Measurements from ENCODE around the gene ARHGEF12.

Gene ARHGEF12

GRCh38 chr11:120467627-120468026, 131.4 kb downstream of the ARHGEF12 start:
- H3K9me3 ChIP-seq (ENCODE audit: insufficient read depth, low read length), result no peaks in the 10 kb centered on the region
- H3K4me1 ChIP-seq (ENCODE audit: low read length), result no peaks in the 10 kb centered on the region
- TF ChIP-seq EZH2phosphoT487 (IDR thresholded peaks at IDR 0.05; ENCODE audit: low read depth) (no peak), CTCF (IDR thresholded peaks at IDR 0.05; ENCODE audit: low read depth, low read length) (no peak)
- no peak overlapping the region for H3K4me3 ChIP-seq (ENCODE audit: low read length)
- H4K20me1 ChIP-seq (ENCODE audit: insufficient read depth, low read length), result no peaks in the 10 kb centered on the region
- no peaks in the 10 kb centered on the region for H3K79me2 ChIP-seq (ENCODE audit: low read length)
- H3K27ac ChIP-seq (ENCODE audit: low read length), result no peak overlapping the region
- peaks cover 4% of the 10 kb centered on the region for H3K36me3 ChIP-seq (replicated peaks; ENCODE audit: low read depth, low read length)
- H3K4me2 ChIP-seq (ENCODE audit: low read length), result no peak overlapping the region
- H2AFZ ChIP-seq (ENCODE audit: low read depth, low read length), result no peak overlapping the region
- no peak overlapping the region for H3K9ac ChIP-seq (ENCODE audit: low read length)
- no peaks in the 10 kb centered on the region for H3K27me3 ChIP-seq (ENCODE audit: low read depth, low read length)

GRCh38 chr11:120471131-120471530, 134.9 kb downstream of the ARHGEF12 start:
- Histone ChIP-seq H3K27me3 (ENCODE audit: low read depth, low read length) (no peaks in the 10 kb centered on the region), H3K36me3 (replicated peaks; ENCODE audit: low read depth, low read length) (peaks cover 10% of the 10 kb centered on the region), H3K9ac (ENCODE audit: low read length) (no peak overlapping the region), H4K20me1 (ENCODE audit: insufficient read depth, low read length) (no peaks in the 10 kb centered on the region), H3K9me3 (ENCODE audit: insufficient read depth, low read length) (no peaks in the 10 kb centered on the region), H3K27ac (ENCODE audit: low read length) (no peak overlapping the region), H3K4me3 (ENCODE audit: low read length) (no peak overlapping the region), H3K4me2 (ENCODE audit: low read length) (no peak overlapping the region), H3K79me2 (ENCODE audit: low read length) (no peaks in the 10 kb centered on the region), H2AFZ (ENCODE audit: low read depth, low read length) (no peak overlapping the region), H3K4me1 (ENCODE audit: low read length) (no peaks in the 10 kb centered on the region)
- TF ChIP-seq CTCF (IDR thresholded peaks at IDR 0.05; ENCODE audit: low read depth, low read length) (no peak), EZH2phosphoT487 (IDR thresholded peaks at IDR 0.05; ENCODE audit: low read depth) (no peak)

DNA sequence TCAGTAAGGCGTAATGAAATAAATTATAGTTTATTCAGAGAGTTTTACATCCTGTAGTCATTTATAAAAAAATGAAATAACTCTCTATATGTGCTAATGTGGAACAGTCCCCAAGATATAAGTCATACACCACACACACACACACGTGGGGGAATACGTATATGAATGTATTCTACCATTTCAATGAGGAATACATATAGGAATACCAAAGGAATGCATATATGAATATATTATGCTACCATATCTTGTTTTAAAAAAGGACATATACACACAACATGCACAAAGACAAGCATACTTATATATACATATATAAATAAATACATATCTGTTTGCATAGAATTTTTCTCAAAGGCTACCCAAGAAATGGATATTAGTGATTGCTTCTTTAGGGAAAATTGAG, 135.8 kb downstream of the ARHGEF12 start:
- TF ChIP-seq CTCF (IDR thresholded peaks at IDR 0.05; ENCODE audit: low read depth, low read length), result no peak
- no peak for TF ChIP-seq EZH2phosphoT487 (IDR thresholded peaks at IDR 0.05; ENCODE audit: low read depth)
- no peak overlapping the region for H3K4me2 ChIP-seq (ENCODE audit: low read length)
- H3K9me3 ChIP-seq (ENCODE audit: insufficient read depth, low read length), result no peaks in the 10 kb centered on the region
- H3K27ac ChIP-seq (ENCODE audit: low read length), result no peak overlapping the region
- no peak overlapping the region for H2AFZ ChIP-seq (ENCODE audit: low read depth, low read length)
- no peaks in the 10 kb centered on the region for H4K20me1 ChIP-seq (ENCODE audit: insufficient read depth, low read length)
- no peaks in the 10 kb centered on the region for H3K79me2 ChIP-seq (ENCODE audit: low read length)
- H3K4me3 ChIP-seq (ENCODE audit: low read length), result no peak overlapping the region
- no peaks in the 10 kb centered on the region for H3K4me1 ChIP-seq (ENCODE audit: low read length)
- no peaks in the 10 kb centered on the region for H3K27me3 ChIP-seq (ENCODE audit: low read depth, low read length)
- H3K36me3 ChIP-seq (replicated peaks; ENCODE audit: low read depth, low read length), result peaks cover 10% of the 10 kb centered on the region
- no peak overlapping the region for H3K9ac ChIP-seq (ENCODE audit: low read length)

GRCh38 chr11:120473503-120473902, 137.3 kb downstream of the ARHGEF12 start:
- no peak overlapping the region for H3K4me2 ChIP-seq (ENCODE audit: low read length)
- peaks cover 15% of the 10 kb centered on the region for H3K36me3 ChIP-seq (replicated peaks; ENCODE audit: low read depth, low read length)
- H2AFZ ChIP-seq (ENCODE audit: low read depth, low read length), result no peak overlapping the region
- H3K9ac ChIP-seq (ENCODE audit: low read length), result no peak overlapping the region
- no peak for TF ChIP-seq EZH2phosphoT487 (IDR thresholded peaks at IDR 0.05; ENCODE audit: low read depth)
- no peak for TF ChIP-seq CTCF (IDR thresholded peaks at IDR 0.05; ENCODE audit: low read depth, low read length)
- no peak overlapping the region for H3K27ac ChIP-seq (ENCODE audit: low read length)
- no peaks in the 10 kb centered on the region for H3K9me3 ChIP-seq (ENCODE audit: insufficient read depth, low read length)
- no peaks in the 10 kb centered on the region for H3K4me1 ChIP-seq (ENCODE audit: low read length)
- H3K79me2 ChIP-seq (ENCODE audit: low read length), result no peaks in the 10 kb centered on the region
- no peak overlapping the region for H3K4me3 ChIP-seq (ENCODE audit: low read length)
- H4K20me1 ChIP-seq (ENCODE audit: insufficient read depth, low read length), result no peaks in the 10 kb centered on the region
- H3K27me3 ChIP-seq (ENCODE audit: low read depth, low read length), result no peaks in the 10 kb centered on the region

Measured in OCI-LY3 (cell line).